ENCODE results near the gene MAPK8IP2. TPM values are rescaled to one million over a fixed set of nuclear protein-coding genes. Genes with fewer than 3 reads are reported as not detected.
A peak's percentile ranks its signal among the peaks of the same experiment; 100 is the strongest.

MAPK8IP2 gene
- total and polyA plus RNA-seq, 2 of the 13 experiments (the other 11 are each of a cell fraction or from before 2014, with no cell fraction given) = 1.3 to 2.6 TPM

DNA sequence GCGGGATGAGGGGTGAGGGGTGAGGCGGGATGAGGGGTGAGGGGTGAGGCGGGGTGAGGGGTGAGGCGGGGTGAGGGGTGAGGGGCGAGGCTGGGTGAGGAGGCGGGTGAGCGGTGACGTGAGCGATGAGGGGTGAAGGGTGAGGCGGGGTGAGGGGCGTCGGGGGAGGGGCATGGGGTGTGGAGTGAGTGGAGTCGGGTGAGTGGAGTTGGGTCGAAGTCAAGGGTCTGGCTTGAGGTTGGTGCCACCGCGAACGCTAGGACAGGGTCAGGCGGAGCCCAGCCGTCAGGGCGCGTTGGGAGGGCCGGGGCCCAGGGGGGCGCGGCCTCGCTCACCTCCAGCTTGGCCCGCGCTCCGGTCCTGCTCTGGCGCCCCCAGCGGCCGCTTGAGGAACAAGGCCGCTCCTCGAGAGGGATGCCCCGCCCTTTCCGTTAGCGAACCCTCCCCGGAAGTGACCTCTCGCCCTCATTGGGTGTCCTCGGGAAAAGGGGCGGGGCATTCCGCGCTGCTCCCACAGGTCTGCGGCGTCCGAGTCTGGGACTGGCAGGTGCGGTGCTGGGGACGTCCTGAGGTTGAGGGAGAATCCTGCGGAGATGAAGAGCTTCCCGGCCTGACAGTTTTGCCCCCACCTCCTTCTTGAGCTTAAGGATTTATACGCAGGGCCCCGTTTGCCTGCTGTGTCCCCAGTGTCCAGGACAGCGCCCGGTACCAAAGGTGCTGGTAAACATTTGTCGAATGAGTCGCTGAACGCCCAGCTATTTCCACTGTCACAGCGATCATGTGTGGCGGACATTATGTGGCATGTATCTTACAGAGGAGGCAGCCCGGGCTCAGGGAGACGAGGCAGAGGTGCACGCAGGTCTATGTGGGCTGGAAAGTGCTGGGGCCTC is 37.8 kb upstream of the MAPK8IP2 start, which contains the start of gene SYCE3 (continued):
- peak; percentile 63; the same call in 1 of the 2 replicates for TF ChIP-seq HDAC2 (CRISPR knock-in tag; IDR thresholded peaks at IDR 0.05)
- TF ChIP-seq ZFP82 (CRISPR knock-in tag; IDR thresholded peaks at IDR 0.05; ENCODE audit: borderline replicate concordance) = no peak
- peak; percentile 21; the same call in 1 of the 2 replicates for TF ChIP-seq FOXA3 (CRISPR knock-in tag; IDR thresholded peaks at IDR 0.05)
- TF ChIP-seq SALL2 (CRISPR knock-in tag; IDR thresholded peaks at IDR 0.05) = no peak
- TF ChIP-seq BRCA1 (CRISPR knock-in tag; IDR thresholded peaks at IDR 0.05) = no peak
- no peak for TF ChIP-seq DNMT3B (CRISPR knock-in tag; conservative IDR thresholded peaks at IDR 0.05)
- TF ChIP-seq KMT2A (CRISPR knock-in tag; IDR thresholded peaks at IDR 0.05) = 0 out of 2 replicates have a peak, but pooled peaks have one; percentile 22
- 0 out of 2 replicates have a peak, but pooled peaks have one; percentile 50 for TF ChIP-seq ZNF510 (CRISPR knock-in tag; IDR thresholded peaks at IDR 0.05; ENCODE audit: low read depth)
- TF ChIP-seq, protein P1, sequence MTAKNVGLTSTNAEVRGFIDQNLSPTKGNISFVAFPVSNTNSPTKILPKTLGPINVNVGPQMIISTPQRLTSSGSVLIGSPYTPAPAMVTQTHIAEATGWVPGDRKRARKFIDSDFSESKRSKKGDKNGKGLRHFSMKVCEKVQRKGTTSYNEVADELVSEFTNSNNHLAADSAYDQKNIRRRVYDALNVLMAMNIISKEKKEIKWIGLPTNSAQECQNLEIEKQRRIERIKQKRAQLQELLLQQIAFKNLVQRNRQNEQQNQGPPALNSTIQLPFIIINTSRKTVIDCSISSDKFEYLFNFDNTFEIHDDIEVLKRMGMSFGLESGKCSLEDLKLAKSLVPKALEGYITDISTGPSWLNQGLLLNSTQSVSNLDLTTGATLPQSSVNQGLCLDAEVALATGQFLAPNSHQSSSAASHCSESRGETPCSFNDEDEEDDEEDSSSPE (CRISPR knock-in tag; IDR thresholded peaks at IDR 0.05) = peak; percentile 54
- peak; percentile 10; the same call in 1 of the 2 replicates for TF ChIP-seq SMC3 (IDR thresholded peaks at IDR 0.05; ENCODE audit: low read length)
- TF ChIP-seq RBFOX2 (IDR thresholded peaks at IDR 0.05; ENCODE audit: low read depth, low read length) = peak; percentile 65
- peak; percentile 77; the same call in 1 of the 2 replicates for TF ChIP-seq SIN3A (IDR thresholded peaks at IDR 0.05; ENCODE audit: borderline replicate concordance, low read depth, low read length)
- TF ChIP-seq ZNF776 (CRISPR knock-in tag; IDR thresholded peaks at IDR 0.05) = no peak
- 0 out of 2 replicates have a peak, but pooled peaks have one; percentile 50 for TF ChIP-seq ZNF33B (CRISPR knock-in tag; IDR thresholded peaks at IDR 0.05)
- 0 out of 2 replicates have a peak, but pooled peaks have one; percentile 10 for TF ChIP-seq ZNF12 (CRISPR knock-in tag; IDR thresholded peaks at IDR 0.05)
- no peak for TF ChIP-seq ONECUT2 (CRISPR knock-in tag; IDR thresholded peaks at IDR 0.05)
- TF ChIP-seq MIER3 (CRISPR knock-in tag; IDR thresholded peaks at IDR 0.05; ENCODE audit: borderline replicate concordance) = peak; percentile 45; the same call in 1 of the 2 replicates
- no peak for TF ChIP-seq ZMYM3 (CRISPR knock-in tag; IDR thresholded peaks at IDR 0.05)
- no peak for TF ChIP-seq ZNF780A (CRISPR knock-in tag; IDR thresholded peaks at IDR 0.05)
- TF ChIP-seq SRF (IDR thresholded peaks at IDR 0.05; ENCODE audit: low read depth, low read length) = peak; percentile 15; the same call in 1 of the 2 replicates
- 0 out of 2 replicates have a peak, but pooled peaks have one; percentile 42 for TF ChIP-seq MEF2D (CRISPR knock-in tag; IDR thresholded peaks at IDR 0.05)
- TF ChIP-seq NFYC (CRISPR knock-in tag; IDR thresholded peaks at IDR 0.05) = peak; percentile 80
- peak; percentile 77; the same call in 1 of the 2 replicates for TF ChIP-seq MAX (IDR thresholded peaks at IDR 0.05)
- TF ChIP-seq, protein P2, sequence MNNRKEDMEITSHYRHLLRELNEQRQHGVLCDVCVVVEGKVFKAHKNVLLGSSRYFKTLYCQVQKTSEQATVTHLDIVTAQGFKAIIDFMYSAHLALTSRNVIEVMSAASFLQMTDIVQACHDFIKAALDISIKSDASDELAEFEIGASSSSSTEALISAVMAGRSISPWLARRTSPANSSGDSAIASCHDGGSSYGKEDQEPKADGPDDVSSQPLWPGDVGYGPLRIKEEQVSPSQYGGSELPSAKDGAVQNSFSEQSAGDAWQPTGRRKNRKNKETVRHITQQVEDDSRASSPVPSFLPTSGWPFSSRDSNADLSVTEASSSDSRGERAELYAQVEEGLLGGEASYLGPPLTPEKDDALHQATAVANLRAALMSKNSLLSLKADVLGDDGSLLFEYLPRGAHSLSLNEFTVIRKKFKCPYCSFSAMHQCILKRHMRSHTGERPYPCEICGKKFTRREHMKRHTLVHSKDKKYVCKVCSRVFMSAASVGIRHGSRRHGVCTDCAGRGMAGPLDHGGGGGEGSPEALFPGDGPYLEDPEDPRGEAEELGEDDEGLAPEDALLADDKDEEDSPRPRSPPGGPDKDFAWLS (CRISPR knock-in tag; IDR thresholded peaks at IDR 0.05; ENCODE audit: borderline replicate concordance) = no peak
- TF ChIP-seq ZBTB14 (CRISPR knock-in tag; IDR thresholded peaks at IDR 0.05) = no peak
- TF ChIP-seq ZNF253 (CRISPR knock-in tag; IDR thresholded peaks at IDR 0.05; ENCODE audit: borderline replicate concordance) = no peak
- TF ChIP-seq SP5 (CRISPR knock-in tag; IDR thresholded peaks at IDR 0.05; ENCODE audit: borderline replicate concordance, low read depth) = peak; percentile 78
- peak; percentile 83 for TF ChIP-seq ZNF501 (CRISPR knock-in tag; IDR thresholded peaks at IDR 0.05)
